ENCODE measurements around the gene PARD3B. TPM values are rescaled to one million over a fixed set of nuclear protein-coding genes. Genes with fewer than 3 reads are reported as not detected.

The PARD3B gene
- total and polyA plus RNA-seq, 3 donors from 2014 or later = 14.6 to 36.8 (median 29.6) TPM

DNA sequence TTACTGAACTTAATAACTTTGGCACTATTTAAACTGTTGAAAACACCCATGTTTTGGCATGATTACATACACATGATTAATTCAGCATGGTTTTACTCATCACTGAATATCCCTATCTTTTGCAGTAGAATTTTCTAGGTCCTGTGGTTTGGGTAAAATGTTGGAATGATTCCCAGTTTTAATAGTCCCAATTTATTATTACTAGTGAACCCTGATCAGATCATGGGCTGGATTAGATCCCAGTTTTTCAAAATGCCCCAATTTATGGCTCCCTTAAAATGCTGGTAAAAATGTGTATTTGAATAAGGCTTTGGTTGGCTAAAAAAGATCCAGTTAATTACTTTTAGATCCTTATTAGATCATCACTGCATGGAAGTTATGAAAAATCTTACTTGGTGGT lies 863.4 kb downstream of the PARD3B start:
- no peaks in the 10 kb centered on the region for H3K9me3 ChIP-seq
- intact Hi-C loops (cut with DNase I; ENCODE audit: low total_unique reads) = no loop called here
- TF ChIP-seq POLR2A (IDR thresholded peaks at IDR 0.05) = no peak
- TF ChIP-seq, protein P1, sequence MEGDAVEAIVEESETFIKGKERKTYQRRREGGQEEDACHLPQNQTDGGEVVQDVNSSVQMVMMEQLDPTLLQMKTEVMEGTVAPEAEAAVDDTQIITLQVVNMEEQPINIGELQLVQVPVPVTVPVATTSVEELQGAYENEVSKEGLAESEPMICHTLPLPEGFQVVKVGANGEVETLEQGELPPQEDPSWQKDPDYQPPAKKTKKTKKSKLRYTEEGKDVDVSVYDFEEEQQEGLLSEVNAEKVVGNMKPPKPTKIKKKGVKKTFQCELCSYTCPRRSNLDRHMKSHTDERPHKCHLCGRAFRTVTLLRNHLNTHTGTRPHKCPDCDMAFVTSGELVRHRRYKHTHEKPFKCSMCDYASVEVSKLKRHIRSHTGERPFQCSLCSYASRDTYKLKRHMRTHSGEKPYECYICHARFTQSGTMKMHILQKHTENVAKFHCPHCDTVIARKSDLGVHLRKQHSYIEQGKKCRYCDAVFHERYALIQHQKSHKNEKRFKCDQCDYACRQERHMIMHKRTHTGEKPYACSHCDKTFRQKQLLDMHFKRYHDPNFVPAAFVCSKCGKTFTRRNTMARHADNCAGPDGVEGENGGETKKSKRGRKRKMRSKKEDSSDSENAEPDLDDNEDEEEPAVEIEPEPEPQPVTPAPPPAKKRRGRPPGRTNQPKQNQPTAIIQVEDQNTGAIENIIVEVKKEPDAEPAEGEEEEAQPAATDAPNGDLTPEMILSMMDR (IDR thresholded peaks at IDR 0.05) = no peak
- H3K4me3 ChIP-seq = no peak overlapping the region
- H3K4me1 ChIP-seq = peaks cover 6% of the 10 kb centered on the region
- H3K27me3 ChIP-seq = no peaks in the 10 kb centered on the region
- DNase-seq = no peak
- no peak overlapping the region for H3K27ac ChIP-seq
- H3K36me3 ChIP-seq (ENCODE audit: low read depth, missing control alignments) = no peaks in the 10 kb centered on the region

DNA sequence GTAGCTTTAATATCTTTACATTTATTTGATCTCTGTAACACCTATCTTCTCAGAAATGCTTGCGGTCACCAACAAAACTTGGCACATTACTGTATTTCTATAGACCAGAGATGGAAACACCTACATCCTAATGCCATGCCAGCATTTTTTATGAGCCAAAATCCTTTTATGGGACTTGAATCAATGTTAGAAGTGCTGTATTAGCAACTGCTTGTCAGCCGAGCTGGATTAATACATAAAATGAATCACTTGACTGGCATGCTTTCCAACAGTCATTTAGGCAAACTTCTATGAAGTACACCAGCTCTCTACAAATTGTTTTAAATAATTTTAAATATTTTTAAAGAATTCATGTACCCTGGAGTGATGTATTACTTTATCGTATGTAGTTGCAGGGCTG lies 864.1 kb downstream of the PARD3B start:
- no peak overlapping the region for H3K27ac ChIP-seq
- peaks cover 6% of the 10 kb centered on the region for H3K4me1 ChIP-seq
- no peak overlapping the region for H3K4me3 ChIP-seq
- H3K27me3 ChIP-seq = no peaks in the 10 kb centered on the region
- no peak for DNase-seq
- TF ChIP-seq, protein P1 (IDR thresholded peaks at IDR 0.05) = no peak
- TF ChIP-seq POLR2A (IDR thresholded peaks at IDR 0.05) = no peak
- H3K9me3 ChIP-seq = no peaks in the 10 kb centered on the region
- 91 to 92% methylated on average over 3 of the region's 3 CpGs for WGBS, 2 donors
- no peaks in the 10 kb centered on the region for H3K36me3 ChIP-seq (ENCODE audit: low read depth, missing control alignments)
- intact Hi-C loops (cut with DNase I; ENCODE audit: low total_unique reads) = no loop called here

DNA sequence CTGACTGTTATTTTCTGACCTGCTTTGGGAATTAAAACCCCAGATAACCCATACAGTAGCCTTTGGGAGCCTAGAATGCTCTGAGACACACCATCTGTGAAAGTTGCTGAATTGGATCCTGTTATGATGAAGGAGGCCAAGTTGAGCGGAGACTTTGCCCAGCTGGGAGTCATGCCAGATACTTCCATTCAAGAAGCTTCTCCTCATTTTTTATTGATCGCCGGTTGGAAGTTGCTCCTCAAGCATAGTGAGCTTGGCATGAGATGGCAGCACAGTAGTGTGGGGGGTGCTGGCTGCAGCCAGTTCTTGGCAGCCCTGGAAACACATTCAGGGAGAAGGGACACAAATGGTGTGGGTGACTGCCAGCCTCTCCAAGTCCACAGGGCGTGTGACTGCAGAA lies 866.3 kb downstream of the PARD3B start:
- WGBS, 2 donors = 72 to 82% methylated on average over 4 of the region's 4 CpGs

DNA sequence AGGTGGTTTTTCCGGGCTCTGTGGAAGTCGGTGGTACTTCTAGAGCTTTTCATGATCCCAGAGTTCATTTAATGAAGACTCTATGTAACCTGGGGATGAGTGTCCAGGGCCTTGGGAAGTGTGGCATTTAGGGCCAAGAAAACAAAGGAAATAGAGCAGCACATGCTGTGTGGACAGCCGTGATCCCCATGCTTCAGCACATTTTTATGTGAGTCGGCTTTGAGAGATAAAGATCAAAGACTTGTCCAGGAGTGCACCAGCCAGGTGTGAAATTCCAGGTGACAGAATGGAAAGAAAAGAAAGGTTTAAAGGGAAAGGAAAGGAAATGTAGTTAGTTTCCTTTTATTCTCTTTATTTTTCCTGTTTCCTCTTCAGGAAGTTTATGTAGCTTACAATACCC lies 879.1 kb downstream of the PARD3B start:
- no peaks in the 10 kb centered on the region for H3K36me3 ChIP-seq (ENCODE audit: low read depth, missing control alignments)
- no peak overlapping the region for H3K4me3 ChIP-seq
- H3K27ac ChIP-seq = no peak overlapping the region
- TF ChIP-seq POLR2A (IDR thresholded peaks at IDR 0.05) = no peak
- TF ChIP-seq, protein P1 (IDR thresholded peaks at IDR 0.05) = no peak
- H3K4me1 ChIP-seq = no peaks in the 10 kb centered on the region
- no peaks in the 10 kb centered on the region for H3K9me3 ChIP-seq
- WGBS, 2 donors = 77 to 84% methylated on average over 4 of the region's 4 CpGs
- intact Hi-C loops (cut with DNase I; ENCODE audit: low total_unique reads) = no loop called here
- DNase-seq = no peak
- no peaks in the 10 kb centered on the region for H3K27me3 ChIP-seq

More for the DNA sequence above, 866.3 kb downstream of the PARD3B start:
- no peak for DNase-seq
- Histone ChIP-seq H3K27ac (no peak overlapping the region), H3K9me3 (no peaks in the 10 kb centered on the region), H3K27me3 (no peaks in the 10 kb centered on the region), H3K4me1 (peaks cover 6% of the 10 kb centered on the region), H3K4me3 (no peak overlapping the region), H3K36me3 (ENCODE audit: low read depth, missing control alignments) (no peaks in the 10 kb centered on the region)
- TF ChIP-seq, protein P1 (IDR thresholded peaks at IDR 0.05) = no peak
- TF ChIP-seq POLR2A (IDR thresholded peaks at IDR 0.05) = no peak
- intact Hi-C loops (cut with DNase I; ENCODE audit: low total_unique reads) = no loop called here

DNA sequence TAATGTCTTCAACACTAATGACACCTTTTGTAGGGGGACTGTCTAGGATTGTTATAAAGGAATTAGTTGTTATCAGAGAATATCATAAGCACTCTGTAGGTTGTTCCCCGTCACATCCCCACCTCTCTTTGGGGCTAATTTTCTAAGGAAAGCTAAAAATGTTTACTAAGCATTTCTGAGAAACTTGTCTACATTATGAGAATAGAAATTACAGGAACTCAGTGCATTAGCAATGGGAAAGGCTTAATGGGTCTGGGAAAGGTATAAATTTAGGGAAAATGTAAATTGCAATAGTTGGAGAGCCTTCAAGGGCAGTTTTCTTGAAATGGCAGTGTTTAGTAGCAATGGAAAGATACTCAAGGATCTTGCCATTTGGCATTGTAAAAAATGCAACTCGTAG lies 879.8 kb downstream of the PARD3B start:
- no peak for TF ChIP-seq POLR2A (IDR thresholded peaks at IDR 0.05)
- TF ChIP-seq, protein P1 (IDR thresholded peaks at IDR 0.05) = no peak
- no peaks in the 10 kb centered on the region for H3K27me3 ChIP-seq
- no peak overlapping the region for H3K27ac ChIP-seq
- intact Hi-C loops (cut with DNase I; ENCODE audit: low total_unique reads) = no loop called here
- H3K4me3 ChIP-seq = no peak overlapping the region
- 92 to 94% methylated on average over 2 of the region's 2 CpGs for WGBS, 2 donors
- H3K9me3 ChIP-seq = no peaks in the 10 kb centered on the region
- DNase-seq = no peak
- no peaks in the 10 kb centered on the region for H3K36me3 ChIP-seq (ENCODE audit: low read depth, missing control alignments)
- no peaks in the 10 kb centered on the region for H3K4me1 ChIP-seq
